HG02973 (cell line): ENCODE measurements around the gene STOM.
"Not testable (repeated sequence)": the region's sequence is repeated elsewhere in the genome, so short reads cannot be mapped to it uniquely, and the experiment has no call there.

Experiments used
- ATAC-seq: cut with Tn5 transposase; IDR thresholded peaks from one replicate; pipeline ENCODE4 v1.9.1; 2021; ENCODE audit warnings: moderate library complexity; ENCODE audit not compliant: unreplicated experiment

STOM gene

DNA sequence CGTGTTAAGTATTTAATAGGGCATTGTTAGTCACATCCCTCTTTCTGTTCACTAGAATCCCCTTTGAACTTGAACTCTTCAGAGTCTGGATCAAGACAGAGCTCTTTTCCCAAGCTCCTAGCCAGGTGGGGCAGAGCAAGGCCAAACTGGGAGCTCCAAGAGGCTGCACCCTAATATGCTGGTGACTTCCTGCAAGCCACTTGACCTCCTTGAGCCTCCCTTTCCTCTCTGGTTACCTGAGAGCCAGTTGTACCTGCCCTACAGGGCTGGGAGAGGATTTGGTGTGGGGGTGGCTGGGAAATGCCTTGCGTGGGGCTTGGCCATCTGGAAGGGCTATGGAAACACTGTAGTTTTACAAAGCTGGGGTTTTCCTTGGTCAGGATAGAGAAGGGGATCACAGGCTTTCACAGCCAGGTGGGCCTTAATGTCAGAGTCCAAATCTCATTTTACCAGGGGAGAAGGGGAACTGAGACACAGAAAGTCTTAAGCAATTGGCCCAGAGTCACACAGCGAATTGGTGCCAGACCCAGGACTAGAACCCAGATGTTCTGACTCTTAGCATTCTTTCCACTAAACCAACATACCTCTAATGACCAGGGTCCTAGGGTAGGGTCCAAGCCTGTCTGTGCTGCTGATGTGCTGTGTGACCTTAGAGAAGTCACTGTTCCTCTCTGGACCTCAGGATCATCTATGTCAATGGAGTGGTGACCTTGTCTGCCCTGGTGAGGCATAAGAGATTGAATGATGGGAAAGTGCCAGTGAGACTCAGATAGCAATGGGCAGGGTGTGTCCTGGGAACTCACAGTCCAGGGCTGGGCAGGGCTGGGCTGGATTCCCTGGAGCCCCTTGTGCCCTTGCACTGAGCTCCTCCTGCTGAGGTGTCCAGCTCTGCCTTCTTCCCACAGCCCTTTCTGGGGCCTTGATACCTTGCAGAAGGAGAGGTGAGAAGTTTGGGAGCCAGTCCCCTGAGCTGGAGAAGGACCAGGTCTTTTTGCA, 66.3 kb downstream of the STOM start:
- ATAC-seq = no peak

DNA sequence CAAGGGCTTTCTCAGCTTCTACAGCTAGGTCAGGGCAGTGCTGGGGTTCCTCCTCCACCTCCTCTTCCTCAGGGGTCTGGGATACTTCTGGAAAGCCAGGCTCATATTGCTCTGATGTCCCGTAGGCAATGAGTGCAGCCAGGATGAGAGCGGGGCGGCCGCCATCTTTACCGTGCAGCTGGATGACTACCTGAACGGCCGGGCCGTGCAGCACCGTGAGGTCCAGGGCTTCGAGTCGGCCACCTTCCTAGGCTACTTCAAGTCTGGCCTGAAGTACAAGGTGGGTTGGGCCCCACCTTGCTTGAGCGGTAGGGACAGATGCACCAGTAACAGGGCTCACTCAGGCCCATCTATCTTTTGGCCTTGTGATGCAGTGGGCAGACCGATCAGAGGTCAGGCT, 67.3 kb downstream of the STOM start:
- no peak for ATAC-seq

DNA sequence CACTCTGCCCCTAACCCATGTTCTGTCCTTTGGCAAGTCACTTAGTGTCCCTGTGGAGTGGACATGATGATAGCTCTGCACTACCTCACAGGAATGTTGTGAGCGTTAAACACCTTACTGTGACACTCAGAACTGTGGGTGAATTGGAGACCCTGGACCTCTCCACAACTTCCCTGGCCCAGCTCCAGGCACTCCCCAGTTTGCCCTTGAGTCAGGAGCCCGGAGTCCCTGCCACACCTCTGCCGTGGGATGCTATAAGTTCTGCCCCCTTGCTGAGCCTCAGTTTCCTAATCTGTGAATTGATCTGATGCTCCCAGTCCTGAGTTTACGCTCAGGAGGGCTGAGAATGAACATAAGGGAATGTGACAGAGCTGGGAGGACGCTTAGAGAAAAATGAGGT, 67.7 kb downstream of the STOM start:
- no peak for ATAC-seq

DNA sequence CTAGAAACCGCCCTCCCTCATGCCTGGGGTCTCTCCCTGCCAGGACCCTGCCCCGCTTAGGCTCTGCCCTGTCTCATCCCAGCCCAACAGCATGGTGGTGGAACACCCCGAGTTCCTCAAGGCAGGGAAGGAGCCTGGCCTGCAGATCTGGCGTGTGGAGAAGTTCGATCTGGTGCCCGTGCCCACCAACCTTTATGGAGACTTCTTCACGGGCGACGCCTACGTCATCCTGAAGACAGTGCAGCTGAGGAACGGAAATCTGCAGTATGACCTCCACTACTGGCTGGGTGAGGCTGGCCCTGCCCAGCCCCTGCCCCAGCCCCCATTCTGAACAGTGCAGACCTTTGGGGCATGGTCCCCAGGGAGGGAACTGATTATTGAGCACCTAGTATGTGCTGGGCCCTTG, 68.2 kb downstream of the STOM start:
- no peak for ATAC-seq

DNA sequence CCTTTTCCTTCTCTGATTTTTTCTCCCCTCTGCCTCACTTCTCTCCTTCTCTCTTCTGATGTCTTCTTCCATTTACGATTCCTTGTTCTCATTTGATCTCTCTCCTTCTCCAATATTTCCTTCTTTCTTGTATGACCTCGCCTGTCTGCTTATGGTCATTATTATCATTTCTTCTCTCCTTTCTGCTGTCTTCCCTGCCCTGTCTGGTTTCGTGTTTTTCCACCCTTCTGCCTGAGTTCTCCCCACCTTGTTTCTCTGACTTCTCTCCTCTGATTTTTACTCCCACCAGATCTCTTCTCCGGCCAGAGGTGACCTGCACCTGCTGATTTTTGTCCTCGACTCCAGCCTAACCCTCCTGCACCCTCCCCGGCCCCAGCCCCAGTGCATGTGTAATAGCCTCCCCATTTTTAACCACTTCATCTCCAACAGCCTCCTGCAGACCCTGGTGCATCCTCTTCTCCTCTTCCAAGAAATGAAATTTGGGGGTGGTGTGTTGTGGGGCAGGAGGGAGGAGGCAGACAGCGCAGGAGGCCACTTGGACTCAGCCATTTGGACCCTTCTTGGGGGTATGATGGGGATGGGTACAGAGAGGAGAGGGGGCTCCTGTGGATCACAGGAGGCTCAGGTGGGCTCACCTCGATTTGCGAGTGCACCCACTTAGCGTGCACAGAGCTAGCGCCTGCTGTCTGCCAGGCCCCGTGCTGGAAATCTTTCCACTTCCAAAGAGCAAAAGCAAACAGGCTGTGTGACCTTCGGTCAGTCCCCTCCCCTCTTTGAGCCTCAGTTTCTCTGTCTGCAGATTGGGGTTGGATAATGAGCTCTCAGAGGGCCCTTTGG, 69.5 kb downstream of the STOM start:
- ATAC-seq = no peak

DNA sequence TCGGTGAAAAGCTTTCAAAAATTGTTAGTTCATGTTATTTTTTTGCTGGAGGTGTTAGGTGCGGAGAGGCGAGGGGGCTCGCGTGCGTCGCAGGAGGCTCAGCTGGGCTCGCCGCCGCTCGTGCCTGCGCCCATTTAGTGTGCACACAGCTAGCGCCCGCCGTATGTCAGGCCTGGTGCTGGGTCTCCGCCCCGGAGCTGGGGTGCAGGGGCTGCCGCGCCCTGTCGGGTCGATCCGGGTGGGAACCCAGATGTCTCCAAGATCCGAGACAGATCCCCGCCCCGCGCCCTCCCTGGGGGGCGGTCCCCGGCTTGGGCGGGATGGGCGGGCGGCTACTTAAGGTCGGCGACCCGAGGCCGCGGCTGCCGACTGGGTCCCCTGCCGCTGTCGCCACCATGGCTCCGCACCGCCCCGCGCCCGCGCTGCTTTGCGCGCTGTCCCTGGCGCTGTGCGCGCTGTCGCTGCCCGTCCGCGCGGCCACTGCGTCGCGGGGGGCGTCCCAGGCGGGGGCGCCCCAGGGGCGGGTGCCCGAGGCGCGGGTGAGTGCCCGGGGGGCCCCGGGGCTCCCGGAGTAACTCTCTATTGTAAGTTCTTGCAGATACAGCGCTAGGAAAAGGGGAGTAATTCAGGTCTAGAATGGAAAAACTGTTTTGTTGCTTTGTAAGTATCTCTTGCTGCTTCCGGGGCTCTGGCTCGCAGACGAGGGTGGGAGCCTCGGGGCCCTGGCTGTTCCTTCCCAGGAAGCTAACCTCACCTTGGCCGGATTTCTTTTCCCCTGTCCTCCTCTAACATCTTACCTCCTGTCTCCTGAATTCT, 70.4 kb downstream of the STOM start:
- ATAC-seq = no peak

DNA sequence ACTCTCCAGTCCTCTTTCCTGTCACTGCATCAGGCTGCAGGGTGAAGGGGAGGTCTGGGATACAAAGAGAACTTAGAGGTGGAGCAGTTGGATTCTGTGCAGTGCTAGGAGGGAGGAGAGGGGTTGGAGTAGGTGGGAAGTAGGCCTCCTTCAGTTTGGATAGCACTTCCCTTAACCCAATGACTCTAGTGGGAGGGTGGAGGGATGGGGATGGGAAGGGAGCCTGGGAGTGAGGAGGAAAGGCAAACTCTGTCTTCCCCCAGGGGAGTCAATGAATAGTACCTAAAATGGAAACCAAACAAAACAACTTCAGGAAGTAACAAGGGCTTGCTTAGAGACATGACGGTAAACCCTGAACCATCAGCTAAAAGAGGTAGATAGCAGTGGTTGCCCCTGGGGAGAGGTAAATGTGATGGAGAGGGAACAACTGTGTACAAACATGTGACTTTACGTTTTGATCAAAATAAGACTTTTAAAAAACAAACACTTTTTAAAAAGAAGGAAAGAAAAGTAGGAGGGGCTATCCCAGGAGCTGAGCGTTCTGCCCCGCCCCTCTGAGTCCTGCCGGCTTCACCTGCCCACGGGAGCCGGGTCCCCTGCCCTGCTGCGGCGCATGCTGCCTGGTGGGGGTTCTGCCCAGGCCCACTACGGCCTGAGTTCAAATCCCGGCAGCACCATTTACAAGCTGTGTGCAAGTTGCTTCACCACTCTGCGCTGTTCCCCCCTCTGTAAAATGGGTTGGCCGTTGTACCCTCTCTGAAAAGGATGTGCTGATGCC, 71.2 kb downstream of the STOM start:
- ATAC-seq = no peak

DNA sequence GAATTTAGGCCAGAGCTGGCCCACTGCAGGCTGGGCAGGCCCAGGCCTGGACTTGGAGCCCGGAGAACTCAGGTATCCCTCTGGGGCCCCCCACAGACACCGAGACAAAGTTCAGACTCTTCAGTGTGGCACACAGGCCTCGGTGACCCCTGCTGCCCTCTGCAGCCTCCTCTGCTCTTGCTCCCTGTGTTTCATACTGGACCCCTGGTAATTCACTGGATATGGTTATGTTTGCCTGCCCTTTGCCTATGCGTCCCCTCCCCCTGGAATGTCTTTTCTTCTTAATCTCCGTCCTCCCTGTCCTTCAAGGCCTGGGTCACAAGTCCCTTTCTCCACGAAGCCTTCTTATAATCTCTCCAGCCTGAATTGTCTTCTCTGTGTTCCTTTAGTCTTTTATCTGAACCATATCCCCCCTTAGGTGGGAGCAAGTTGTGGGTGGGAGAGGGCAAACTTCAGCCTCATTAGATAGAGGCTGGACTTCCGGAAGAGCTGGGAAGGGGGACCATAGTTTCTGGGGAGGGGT, 72.0 kb downstream of the STOM start:
- no peak for ATAC-seq

DNA sequence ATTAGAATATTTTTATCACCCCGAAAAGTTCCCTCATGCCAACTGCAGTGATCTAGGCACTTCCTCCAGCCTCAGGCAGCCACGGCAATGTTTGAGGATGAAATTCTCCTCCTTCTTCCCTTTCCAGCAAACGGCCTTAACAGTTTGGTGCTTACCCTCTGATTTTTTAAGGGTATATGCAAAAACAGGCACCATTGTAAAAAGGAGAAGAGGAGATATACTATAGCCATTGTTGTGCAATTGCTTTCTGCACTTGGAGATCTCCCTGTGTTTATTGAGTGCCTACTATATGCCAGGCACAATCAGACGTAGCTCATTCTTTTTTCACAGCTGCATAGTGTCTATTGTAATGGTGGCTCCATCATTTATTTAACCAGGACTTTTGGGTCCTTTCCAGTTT, 72.7 kb downstream of the STOM start:
- no peak for ATAC-seq

DNA sequence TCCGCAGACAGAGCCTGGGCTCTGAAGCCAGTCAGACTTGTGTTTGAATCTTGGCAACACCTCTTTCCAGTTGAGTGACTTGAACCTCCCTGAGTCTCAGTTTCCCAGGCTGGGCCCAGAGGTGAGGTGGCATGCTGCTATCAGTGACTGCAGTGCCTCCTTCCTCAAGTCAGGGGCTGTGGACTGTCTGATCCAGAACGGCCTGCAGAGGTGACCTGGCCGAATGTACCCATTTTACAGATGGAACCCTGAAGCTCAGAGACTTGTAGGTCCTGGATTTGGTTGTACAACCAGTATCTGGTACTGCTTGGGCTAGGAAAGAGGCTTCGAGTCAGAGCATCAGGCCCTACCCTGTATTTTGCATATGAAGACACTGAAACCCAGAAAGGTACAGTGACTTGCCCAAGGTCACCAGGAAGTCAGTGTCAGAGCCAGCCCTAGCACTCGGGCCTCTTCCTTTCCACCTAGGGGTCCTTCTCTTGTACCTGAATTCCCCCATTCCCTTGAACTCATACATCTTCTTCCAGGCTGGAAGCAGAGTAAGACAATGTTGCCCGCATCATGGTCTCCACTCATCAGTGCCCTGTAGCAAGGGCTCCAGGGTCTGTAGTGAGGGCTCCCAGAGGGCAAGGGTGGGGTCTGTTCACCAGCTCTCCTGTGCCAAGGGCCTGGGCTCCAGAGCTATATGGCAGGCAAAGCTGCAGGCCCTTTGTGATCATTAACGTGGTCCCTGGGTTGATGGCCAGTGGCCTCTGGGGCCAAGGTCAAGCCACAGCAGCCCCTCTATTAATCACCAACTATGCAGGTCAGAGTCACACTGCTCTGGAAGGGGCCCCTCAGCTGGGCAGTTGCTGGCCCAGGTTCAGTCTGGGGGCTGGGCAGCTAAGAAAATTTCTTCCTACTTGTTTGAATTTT, 73.6 kb downstream of the STOM start:
- ATAC-seq = no peak

DNA sequence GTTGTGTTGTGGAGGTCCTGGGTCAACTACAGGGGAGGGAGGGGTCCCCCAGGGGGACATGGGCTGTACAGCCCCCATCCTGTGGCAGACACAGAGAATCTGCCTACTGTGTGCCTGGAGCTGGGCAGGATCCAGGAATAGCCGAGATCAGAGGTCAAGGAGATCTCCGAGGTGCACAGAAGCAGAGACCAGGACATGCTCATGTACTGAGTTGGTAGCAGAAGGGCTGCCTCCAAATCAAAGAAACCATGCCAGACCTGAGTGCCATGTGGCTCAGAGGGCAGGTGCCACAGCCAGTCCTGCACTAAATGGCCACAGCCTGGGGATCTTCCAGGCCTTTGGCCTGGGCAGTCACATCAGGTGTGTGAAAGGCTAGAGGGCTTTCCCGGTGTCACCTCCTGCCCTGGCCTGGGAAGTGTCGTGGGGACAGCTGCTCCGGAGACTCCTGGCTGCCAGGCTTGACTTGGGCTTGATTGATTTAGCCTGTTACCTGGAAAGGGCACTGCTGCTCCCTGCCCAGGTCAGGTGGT, 74.3 kb downstream of the STOM start:
- no peak for ATAC-seq

DNA sequence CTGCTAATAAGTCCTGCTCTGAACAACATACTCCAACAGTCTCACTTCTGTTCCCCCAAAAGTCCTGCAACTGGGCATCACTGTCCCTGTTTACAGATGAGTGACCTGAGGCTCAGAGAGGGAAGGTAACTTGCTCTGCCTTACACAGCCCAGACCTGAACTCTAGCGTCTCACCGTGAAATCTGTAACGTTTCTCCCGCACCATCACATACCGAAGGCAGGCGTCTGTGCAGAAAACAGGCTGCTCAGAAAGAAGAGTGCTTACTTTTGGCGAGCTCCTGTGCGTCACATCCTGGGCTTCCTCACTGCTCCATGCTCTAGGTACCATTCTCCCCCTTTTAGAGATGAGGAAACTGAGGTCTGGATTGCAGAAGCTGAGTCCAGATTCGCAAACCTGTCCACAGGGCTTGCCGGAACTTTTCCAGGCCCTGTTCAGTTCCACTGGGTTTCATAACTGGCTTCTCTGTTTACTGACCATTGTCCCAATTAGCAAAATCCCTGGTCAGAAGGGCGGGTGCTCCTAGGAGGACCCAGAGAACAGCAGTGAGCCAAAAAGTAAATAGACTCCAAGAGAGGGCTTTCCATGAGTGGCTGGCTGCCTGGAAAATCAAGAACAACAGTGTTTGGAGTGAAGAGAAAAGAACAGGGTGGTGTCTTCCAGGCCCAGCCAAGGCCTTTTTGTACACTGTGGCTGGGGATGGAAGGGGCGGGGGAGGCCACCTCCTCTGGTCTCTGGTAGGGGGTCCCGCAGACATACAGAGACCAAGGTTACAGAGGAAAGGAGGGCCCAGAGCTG, 75.0 kb downstream of the STOM start:
- ATAC-seq = no peak

DNA sequence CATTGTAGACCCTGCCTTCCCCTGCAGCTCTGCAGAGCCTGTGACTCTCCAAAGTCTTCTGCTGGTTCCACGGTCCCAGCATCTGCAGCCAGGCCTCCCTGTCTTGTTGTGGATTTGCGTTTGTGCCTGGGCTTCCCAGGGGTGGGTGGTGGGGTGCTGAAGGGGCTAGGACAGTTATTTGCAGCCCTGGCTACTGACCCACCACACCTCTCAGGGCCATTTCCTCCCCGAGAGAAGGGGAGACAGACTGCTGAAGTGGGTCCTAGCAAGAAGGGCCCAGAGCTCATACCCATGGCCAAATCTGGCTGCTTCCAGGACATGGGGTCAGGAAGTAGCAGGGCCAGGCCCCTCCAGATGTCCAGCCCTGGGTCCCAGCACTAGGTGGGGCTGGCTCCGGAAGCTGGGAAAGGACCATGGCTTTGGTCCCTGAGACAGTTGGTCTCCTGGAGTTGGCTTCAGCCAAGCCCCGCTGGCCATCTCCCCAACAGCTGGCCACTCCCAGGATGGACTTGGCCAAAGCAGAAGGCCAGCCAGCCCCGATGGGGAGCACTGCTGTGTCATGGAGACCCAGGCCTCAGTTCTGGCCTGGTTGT, 75.8 kb downstream of the STOM start:
- no peak for ATAC-seq

DNA sequence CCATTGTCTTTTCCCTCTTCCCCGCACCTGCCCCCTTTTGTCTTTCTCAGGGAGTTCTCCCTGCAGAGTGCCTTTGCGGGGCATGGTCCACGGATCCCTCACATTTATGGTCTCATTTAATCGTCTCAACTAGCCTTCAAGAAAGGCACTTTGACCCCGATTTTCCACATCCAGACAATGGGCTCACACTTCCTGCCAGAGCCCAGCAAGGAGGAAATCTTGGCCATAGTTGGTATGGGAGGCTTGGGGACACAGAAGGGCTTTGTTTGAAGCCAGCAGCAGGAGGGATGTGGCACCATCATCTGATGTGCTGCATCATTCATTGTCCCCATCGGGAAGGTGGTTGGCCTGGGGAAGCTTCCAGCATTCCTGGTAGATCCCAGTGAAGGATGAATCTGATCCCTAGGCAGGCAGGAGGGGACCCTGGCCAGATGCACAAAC, 77.2 kb downstream of the STOM start:
- no peak for ATAC-seq

DNA sequence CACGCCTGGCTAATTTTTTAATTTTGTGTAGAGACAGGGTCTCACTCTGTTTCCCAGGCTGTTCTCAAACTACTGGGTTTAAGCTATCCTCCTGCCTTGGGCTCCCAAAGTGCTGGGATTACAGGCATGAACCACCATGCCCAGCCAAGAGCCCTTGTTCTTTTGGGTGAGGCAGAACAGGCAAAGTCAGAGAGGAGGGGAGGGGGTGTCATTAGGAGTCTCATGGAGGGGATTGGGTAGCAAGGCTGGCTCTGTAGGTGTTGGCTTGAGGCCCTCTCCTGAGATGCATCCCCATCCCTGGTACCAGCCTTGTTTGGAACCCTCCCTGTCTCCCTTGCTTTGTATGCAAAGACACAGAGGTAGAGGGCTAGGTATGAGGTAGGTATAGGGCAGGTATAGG, 78.0 kb downstream of the STOM start:
- ATAC-seq = no peak

DNA sequence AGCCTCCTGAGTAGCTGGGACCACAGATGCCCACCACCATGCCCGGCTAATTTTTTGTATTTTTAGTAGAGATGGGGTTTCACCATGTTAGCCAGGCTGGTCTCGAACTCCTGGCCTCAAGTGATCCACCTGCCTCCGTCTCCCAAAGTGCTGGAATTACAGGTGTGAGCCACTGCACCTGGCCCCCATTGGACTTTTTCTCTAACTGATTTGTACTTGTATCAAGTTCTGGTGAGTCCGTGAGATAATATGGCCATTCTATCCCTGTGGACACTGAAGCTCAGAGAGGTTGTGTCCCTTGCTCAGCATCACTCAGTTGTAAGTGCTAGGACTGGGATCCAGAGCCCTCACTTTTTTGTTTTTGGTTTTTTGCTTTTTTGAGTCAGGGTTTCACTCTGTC, 78.5 kb downstream of the STOM start:
- not testable (repeated sequence) for ATAC-seq

DNA sequence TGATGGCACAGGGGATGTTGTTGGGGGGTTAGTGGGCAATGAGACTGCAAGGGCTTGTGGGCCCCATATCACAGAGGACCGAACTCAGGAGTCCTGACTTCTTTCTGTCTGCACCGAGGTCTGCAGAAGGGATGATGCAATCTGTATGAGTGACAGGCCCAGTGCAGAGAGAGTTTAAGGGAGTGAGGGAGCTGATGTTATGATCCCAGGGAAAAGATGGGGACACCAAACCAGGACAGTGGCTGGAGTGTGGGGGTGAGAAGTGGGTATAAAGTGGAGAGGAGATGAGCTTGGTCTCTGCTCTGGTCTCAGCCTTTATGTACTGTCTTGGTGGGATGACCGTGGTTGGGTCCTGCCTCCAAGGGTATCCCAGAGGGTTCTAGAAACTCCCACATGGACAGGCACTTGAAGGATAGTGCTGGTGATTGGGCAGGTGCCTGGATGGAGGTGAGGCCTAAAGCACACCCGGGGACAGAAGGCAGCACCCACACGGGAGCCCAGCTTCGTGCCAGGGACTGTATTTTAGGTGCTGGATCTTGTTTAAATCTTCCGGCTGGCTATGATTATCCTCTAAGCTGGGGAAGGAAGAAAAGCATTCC, 80.2 kb downstream of the STOM start:
- no peak for ATAC-seq
